Brain microvascular endothelial cell (primary cell): Measurements from ENCODE around the gene TCEAL5.
A peak's percentile ranks its signal among the peaks of the same experiment; 100 is the strongest.

Experiments used
- DNase-seq: peaks from one replicate; pipeline ENCODE4 v3.0.0-alpha.2; 2020
- H3K27ac ChIP-seq: fragments of 250-450 bp; sonication (Bioruptor Pico); 2 replicates; pipeline ENCODE4 v1.5.1; 2020; ENCODE audit warnings: mild to moderate bottlenecking, moderate library complexity
- H3K27me3 ChIP-seq: fragments of 250-450 bp; sonication (Bioruptor Pico); replicated peaks from 2 replicates; pipeline ENCODE4 v1.5.1; 2020; ENCODE audit warnings: mild to moderate bottlenecking
- H3K36me3 ChIP-seq: fragments of 250-450 bp; sonication (Bioruptor Pico); replicated peaks from 2 replicates; pipeline ENCODE4 v1.5.1; 2020; ENCODE audit warnings: mild to moderate bottlenecking
- H3K4me3 ChIP-seq: 2 replicates; pipeline ENCODE4 v1.5.1; 2011; ENCODE audit warnings: low read depth, mild to moderate bottlenecking, control low read depth, low read length, moderate library complexity
- in situ Hi-C: cut with HindIII; loops from 2 replicates; pipeline ENCODE4 v1.10.0; 2017; ENCODE audit warnings: low sequenced_read_pairs, low pct_ligation_motif_present
- TF ChIP-seq, protein P1 (sequence below): IDR thresholded peaks from 2 replicates; pipeline ENCODE4 v1.5.1; 2011; ENCODE audit warnings: low read depth, mild to moderate bottlenecking, moderate library complexity, low read length, control low read depth, inconsistent platforms; ENCODE audit errors: missing control alignments

Gene TCEAL5

DNA sequence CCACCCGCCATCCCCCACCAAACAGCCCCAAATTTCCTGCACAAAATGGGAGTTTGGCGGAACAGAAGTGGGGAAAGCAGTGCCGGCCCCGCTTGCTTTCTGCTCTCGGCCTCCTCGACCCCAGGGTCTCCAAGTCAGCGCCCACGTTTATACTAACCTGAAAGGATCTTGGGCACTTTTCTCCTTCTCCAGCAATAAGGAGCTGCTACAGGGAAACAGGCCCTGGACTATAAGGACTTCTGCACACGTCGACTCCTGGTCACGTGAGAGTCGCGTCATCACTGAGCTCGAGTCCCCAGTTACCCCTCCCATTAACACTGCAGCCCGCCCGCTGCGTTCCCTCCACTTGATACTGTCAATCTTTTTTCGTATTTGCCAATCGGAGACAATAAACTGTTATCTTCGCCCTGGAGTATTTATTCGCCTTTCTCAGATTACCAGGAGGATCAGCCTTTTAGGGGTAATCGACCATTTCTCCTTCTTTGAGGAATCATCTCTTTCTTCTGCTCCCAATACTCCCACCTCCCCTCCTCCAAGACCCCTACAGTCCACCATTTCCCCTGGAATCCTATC, 21.5 kb downstream of the TCEAL5 start, which contains the start of gene TCEAL8:
TCEAL8 (minus strand) TSS at position 235 of the 573 bp plus-strand sequence. CDS start 1,176 bp downstream, outside the sequence.
- no peaks in the 10 kb centered on the region for H3K36me3 ChIP-seq
- H3K27ac ChIP-seq, result peak within 1 kb of the TSS; percentile 65
- peak; percentile 63 for DNase-seq
- TF ChIP-seq, protein P1, sequence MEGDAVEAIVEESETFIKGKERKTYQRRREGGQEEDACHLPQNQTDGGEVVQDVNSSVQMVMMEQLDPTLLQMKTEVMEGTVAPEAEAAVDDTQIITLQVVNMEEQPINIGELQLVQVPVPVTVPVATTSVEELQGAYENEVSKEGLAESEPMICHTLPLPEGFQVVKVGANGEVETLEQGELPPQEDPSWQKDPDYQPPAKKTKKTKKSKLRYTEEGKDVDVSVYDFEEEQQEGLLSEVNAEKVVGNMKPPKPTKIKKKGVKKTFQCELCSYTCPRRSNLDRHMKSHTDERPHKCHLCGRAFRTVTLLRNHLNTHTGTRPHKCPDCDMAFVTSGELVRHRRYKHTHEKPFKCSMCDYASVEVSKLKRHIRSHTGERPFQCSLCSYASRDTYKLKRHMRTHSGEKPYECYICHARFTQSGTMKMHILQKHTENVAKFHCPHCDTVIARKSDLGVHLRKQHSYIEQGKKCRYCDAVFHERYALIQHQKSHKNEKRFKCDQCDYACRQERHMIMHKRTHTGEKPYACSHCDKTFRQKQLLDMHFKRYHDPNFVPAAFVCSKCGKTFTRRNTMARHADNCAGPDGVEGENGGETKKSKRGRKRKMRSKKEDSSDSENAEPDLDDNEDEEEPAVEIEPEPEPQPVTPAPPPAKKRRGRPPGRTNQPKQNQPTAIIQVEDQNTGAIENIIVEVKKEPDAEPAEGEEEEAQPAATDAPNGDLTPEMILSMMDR, result no peak
- H3K27me3 ChIP-seq, result no peaks in the 10 kb centered on the region
- H3K4me3 ChIP-seq, result peak within 1 kb of the TSS; percentile 77
- in situ Hi-C loops, result no loop called here

DNA sequence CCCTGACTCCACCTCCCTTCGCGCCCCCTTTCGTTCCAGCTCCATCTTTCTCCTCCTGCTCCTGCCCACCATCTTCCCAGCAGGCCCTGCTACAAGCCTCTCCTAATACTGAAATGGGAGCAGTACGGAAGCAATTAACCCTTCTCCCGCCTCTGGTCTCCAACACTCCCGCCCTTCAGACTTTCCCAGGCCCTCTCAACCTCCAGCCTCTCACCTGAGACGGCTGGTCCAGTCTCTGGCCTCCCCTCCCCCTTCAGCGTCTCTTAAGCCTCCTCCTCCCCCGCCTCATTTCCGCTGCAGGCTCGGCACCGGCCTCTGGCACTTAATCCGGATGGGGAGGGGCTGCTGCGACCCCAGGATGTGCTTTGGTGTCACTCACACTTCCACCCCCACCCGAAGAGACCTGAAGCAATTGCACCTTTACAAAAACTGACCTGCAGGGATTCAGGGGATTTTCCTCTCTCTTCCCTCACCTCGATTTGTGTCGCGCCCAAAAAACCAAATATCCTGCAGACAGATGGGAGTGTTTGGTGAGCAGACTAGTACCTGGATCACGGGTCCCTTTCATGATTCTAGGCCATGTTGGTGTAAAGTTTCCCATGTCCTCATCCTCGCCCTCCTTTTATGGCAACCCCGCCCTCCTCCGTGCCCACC, 22.3 kb downstream of the TCEAL5 start:
- Histone ChIP-seq H3K36me3 (no peaks in the 10 kb centered on the region), H3K4me3 (peak overlapping the region; percentile 77), H3K27me3 (no peaks in the 10 kb centered on the region), H3K27ac (peak overlapping the region; percentile 65)
- in situ Hi-C loops, result no loop called here
- peak; percentile 16 for DNase-seq
- TF ChIP-seq, protein P1, result no peak

DNA sequence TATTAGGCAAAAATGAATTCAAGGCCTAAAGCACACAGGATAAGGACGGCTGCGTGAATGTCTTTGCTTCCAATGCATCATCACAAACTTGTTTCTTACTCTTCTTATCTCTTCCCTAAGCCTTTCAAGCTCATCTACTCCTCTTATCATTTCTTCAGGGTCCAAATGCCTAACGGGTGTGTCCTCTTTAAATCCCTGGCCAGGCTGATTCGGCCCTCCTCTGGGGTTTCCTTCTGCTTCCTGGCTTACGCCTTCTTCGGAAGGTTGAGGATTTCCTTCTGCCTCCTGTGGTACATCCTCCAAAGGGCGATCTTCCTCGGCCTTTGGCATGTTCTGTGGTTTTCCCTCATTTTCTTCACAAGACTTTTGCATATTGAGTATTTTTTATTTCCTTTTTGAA, 22.9 kb downstream of the TCEAL5 start:
- in situ Hi-C loops, result no loop called here
- Histone ChIP-seq H3K36me3 (no peaks in the 10 kb centered on the region), H3K4me3 (peak overlapping the region; percentile 77), H3K27ac (peak overlapping the region; percentile 65), H3K27me3 (no peaks in the 10 kb centered on the region)
- TF ChIP-seq, protein P1, result no peak
- DNase-seq, result no peak

DNA sequence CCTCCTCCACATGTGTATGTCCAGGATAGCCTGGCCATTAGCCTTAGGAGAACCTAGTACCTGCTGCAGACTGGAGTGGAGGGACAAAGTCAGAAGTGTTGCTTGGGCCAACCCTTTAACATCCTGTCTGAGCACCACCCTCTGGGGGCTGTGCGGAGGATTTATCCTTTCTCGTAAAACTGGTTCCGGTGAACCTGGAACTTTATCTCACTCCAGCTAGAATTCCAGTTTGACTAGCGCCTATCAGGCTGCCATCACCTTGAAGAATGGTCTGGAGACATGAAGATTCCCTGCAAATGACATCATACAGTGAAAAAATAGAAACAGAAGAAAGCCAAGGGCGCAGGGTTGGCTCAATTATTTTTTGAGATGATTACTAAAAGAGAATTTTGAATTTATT, 25.6 kb downstream of the TCEAL5 start:
- no peaks in the 10 kb centered on the region for H3K27me3 ChIP-seq
- TF ChIP-seq, protein P1, result no peak
- no peak for DNase-seq
- no peak overlapping the region for H3K27ac ChIP-seq
- H3K36me3 ChIP-seq, result no peaks in the 10 kb centered on the region
- in situ Hi-C loops, result no loop called here
- H3K4me3 ChIP-seq, result no peak overlapping the region

DNA sequence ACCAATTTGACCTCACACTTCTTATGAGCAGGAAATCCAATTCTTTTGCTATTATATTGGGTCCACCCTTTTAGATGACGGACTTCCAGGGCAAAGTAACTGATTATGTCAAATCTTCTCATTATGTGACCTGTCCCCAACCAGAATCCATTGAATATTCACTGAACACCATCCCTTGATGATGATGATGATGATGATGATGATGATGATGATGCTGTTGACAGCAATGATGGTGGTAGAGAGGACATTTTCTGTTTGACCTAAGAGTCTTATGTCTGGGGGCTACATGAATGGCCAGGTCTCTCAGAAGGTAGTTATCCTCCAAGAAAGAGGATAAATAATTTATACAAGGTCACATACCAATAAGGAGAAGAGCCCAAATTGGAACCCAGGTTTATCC, 26.7 kb downstream of the TCEAL5 start:
- in situ Hi-C loops, result no loop called here
- TF ChIP-seq, protein P1, result no peak
- Histone ChIP-seq H3K36me3 (no peaks in the 10 kb centered on the region), H3K27ac (no peak overlapping the region), H3K27me3 (no peaks in the 10 kb centered on the region), H3K4me3 (no peak overlapping the region)
- no peak for DNase-seq
